A673 (cell line): ENCODE results near the gene KIF26B.
"Not testable (repeated sequence)": the region's sequence is repeated elsewhere in the genome, so short reads cannot be mapped to it uniquely, and the experiment has no call there.

Experiments
- EZH2 ChIP-seq: fragments of 200-600 bp; sonication (generic); IDR thresholded peaks from 2 replicates; pipeline ENCODE4 v1.6.1; 2017; ENCODE audit warnings: borderline replicate concordance, low read depth, mild to moderate bottlenecking, mixed read lengths, antibody characterized with exemption, low read length; ENCODE audit not compliant: poor library complexity, severe bottlenecking
- TF ChIP-seq, protein P1 (sequence below): fragments of 300-800, 200-600 bp; sonication (generic); conservative IDR thresholded peaks from 2 replicates; pipeline ENCODE4 v1.5.1; 2017; ENCODE audit warnings: low read depth, mild to moderate bottlenecking, antibody characterized with exemption, low read length, moderate library complexity, mixed read lengths

DNA sequence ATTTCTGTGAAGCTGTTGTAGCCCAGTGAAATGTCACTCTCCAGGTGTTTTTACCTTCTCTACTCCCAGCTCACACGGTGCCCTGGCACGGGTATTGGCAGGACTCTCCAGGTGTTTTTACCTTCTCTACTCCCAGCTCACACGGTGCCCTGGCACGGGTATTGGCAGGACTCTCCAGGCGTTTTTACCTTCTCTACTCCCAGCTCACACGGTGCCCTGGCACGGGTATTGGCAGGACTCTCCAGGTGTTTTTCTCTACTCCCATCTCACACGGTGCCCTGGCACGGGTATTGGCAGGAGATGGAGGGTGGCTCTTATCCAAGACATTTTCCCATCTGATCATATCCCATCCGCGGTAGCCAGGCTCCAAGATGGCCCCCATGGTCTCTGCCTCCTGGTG lies 540.9 kb downstream of the KIF26B start:
- TF ChIP-seq, protein P1, sequence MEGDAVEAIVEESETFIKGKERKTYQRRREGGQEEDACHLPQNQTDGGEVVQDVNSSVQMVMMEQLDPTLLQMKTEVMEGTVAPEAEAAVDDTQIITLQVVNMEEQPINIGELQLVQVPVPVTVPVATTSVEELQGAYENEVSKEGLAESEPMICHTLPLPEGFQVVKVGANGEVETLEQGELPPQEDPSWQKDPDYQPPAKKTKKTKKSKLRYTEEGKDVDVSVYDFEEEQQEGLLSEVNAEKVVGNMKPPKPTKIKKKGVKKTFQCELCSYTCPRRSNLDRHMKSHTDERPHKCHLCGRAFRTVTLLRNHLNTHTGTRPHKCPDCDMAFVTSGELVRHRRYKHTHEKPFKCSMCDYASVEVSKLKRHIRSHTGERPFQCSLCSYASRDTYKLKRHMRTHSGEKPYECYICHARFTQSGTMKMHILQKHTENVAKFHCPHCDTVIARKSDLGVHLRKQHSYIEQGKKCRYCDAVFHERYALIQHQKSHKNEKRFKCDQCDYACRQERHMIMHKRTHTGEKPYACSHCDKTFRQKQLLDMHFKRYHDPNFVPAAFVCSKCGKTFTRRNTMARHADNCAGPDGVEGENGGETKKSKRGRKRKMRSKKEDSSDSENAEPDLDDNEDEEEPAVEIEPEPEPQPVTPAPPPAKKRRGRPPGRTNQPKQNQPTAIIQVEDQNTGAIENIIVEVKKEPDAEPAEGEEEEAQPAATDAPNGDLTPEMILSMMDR = not testable (repeated sequence)
- not testable (repeated sequence) for TF ChIP-seq EZH2
